GM12874 (cell line): ENCODE results near the gene JMJD6.

Experiments used
- TF ChIP-seq, protein P1 (sequence below): IDR thresholded peaks from 2 replicates; pipeline ENCODE4 v1.5.1; 2011; ENCODE audit warnings: low read depth, mild to moderate bottlenecking, control low read depth, low read length, moderate library complexity; ENCODE audit not compliant: insufficient read depth

The JMJD6 gene

DNA sequence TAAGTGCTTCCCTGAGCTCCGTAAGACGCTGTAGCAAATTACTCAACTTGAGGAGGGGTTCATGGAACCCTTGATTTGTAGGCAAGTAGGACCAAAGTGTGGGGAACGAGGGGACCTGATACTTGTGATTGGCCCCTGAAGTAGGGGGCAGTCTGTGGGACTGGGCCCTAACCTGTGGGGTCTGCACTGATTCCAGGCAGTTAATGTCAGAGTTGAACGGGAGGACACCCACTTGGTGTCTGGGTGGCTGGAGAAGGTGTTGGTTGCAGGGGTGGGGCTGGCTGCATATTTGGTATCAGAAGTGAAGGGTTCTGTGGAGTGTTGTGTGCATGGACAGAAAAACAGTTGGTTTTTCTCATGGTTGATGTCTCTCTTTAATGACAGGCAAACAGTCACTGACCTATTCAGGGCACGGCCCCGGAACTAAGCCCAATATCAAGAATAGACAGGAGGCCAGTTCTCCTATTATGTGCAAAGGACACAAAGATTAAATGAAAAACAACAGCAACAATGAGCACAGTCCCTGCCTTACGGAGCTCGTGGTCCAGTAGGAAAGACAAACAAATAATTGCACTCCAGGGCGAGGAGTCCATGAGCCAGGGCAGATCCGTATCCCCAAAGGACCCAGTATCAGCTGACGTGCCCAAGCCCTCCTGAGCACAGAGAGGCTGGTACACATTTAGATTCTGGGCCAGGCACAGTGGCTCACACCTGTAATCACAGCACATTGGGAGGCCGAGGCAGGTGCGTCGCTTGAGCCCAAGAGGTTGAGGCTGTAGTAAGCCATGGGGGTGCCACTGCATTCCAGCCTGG lies 34.8 kb downstream of the JMJD6 start:
- TF ChIP-seq, protein P1, sequence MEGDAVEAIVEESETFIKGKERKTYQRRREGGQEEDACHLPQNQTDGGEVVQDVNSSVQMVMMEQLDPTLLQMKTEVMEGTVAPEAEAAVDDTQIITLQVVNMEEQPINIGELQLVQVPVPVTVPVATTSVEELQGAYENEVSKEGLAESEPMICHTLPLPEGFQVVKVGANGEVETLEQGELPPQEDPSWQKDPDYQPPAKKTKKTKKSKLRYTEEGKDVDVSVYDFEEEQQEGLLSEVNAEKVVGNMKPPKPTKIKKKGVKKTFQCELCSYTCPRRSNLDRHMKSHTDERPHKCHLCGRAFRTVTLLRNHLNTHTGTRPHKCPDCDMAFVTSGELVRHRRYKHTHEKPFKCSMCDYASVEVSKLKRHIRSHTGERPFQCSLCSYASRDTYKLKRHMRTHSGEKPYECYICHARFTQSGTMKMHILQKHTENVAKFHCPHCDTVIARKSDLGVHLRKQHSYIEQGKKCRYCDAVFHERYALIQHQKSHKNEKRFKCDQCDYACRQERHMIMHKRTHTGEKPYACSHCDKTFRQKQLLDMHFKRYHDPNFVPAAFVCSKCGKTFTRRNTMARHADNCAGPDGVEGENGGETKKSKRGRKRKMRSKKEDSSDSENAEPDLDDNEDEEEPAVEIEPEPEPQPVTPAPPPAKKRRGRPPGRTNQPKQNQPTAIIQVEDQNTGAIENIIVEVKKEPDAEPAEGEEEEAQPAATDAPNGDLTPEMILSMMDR, result no peak

DNA sequence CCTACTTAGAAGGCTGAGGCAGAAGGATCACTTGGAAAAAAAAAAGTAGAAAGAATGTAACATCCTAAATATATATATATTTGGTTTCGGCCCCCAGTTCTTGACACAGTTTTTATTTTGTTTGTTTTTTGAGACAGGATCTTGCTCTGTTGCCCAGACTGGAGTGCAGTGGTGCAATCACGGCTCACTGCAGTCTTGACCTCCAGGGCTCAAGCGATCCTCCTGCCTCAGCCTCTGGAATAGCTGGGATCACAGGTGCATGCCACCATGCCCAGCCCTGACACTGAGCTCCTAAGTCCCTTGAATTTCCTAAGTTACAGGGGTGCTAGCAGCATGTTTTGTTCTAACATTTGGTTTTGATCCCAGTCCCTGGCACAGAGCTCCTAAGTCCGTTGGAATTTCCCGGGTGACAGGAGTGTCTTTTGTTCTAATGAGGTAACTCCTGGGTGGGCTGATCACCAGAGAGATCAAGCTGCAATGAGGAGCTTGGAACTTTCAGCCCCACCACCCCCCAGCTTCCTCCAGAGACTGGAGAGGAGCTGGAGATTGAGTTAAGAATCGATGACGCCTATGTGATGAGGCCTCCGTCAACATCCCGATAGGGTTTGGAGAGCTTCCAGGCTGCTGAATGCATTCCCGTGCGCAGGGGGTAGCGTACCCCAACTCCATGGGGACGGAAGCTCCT lies 35.7 kb downstream of the JMJD6 start:
- TF ChIP-seq, protein P1, result no peak

DNA sequence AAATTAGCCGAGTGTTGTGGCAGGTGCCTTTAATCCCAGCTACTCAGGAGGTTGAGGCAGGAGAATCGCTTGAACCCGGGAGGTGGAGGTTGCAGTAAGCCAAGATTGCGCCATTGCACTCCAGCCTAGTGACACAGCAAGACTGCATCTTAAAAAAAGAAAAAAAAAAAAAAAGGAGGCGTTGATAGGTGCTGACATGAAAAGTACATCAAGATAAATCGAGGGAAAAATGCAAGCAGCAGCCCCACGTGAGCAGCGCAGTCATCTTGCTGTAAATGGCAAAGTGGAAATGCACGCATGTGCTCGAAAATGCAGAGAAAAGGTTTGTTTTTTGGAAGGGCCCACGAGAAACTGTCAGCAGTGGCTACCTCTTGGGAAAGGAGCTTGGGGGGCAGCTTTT lies 36.5 kb downstream of the JMJD6 start:
- TF ChIP-seq, protein P1, result no peak

DNA sequence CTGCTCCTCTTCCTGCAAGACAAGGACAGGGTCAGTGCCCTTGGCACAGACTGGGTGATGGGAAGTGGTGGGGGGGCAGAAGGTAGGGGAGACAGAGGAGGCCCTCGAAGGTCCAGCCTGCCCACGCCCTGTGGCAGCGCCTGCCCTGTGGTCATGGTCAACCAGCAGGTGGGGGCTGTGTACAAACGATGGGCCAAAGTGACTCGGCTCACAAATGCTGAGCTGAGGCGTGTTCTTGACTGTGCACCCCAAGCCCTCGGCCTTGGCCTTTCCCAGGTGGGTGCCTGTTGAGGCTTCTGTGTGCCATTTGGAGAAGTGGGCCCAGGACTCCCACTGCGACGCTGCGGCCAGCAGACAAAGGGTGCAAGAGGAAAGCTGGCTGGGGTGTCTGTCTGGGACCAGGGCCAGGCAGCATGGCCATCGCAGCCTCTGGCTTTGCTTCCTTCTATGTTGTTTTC lies 38.2 kb downstream of the JMJD6 start:
- TF ChIP-seq, protein P1, result no peak

DNA sequence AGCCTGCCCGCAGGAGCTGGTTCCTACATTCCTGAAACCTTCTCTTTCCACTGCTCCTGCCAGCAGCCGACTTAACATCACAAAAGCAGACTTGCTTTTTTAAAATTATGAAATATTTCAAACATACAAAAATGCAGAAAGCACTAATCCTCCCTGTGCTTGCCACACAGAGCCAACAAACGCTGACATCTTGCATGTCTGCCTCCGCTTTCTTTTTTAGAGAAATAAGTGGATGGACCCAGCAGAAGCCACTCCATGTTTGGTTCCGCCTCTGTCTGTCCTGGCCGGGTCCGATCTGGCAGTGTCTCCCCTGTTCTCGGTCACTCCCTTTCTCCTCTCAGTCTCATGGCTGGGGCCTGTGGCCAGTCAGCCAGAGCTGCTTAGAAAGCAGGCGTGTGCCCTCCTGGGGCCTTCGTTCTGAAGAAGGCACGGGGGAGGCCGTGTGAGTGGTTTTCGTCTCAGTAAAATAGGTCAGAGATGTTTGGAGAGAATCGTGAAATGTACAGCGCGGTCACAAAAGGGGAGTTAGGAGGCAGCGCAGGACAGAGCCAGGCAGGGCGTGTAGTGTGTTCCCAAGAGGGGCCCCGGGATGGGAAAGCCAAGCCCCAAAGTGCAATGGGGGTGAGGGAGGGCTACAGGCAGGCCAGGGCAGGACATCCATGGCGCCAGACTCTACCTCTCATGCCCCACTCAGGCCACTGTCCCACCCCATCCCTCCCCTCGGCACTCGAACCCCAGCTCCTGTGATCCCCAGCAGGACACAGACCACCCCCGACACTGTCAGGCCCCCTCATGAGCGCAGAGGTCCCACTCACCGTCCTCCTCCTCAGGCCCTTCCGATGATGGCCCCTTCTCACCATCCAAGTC lies 38.9 kb downstream of the JMJD6 start:
- TF ChIP-seq, protein P1, result no peak

DNA sequence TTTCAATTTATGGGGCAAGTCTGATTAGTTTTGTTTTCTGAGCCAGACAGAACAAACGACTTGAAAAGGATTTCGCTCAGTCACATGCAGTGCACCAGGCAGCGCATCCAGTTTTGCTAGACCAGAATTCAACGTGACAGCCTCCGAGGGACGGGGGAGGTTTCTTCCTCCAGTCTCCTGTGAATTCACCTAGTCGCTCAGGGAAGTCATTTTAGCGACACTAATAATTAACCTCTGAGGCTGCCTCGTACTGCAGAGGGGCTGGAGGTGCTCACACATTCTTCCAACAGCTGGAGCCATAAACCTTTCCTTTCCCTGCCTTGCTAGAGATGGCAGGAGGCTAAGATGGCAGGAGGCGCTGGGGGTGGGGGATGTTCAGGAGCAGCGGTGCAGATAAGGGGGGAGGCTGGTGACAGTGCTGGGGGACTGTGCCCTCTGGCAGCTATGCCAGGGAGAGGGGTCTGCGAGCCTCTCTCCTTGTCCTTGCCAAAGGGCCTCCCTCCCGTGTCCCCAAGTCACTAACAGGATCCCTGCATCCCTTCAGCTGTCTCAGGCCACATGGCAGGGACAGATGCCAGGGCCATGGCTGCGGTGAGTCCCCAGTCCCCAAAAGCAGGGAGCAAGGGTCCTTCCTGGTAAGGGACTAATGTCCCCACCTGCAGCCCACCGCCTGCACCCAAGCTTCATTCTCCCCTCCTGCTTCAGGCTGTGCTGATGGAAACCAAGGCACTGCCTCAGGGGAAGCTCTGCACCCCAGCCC lies 39.7 kb downstream of the JMJD6 start:
- TF ChIP-seq, protein P1, result no peak

DNA sequence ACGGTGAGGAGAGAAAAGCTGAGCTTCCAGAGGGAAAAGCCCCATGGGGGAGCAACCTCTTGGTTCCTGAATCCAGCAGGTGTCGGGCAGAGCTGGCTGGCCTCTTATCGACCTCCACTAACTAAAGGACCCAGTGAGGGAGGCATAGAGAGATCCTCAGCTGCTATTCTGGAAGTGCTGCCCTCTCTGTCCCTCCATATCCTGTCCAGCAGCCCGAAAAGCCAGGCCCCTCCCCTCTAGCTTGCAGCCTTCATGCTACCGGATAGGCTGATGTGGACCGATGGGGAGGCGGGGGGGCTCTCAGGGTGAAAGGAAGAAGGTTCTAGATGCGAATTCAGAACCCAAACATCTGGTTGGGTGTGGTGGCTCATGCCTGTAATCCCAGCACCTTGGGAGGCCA lies 40.6 kb downstream of the JMJD6 start:
- TF ChIP-seq, protein P1, result no peak
